GM19025 (cell line): ENCODE results near the gene TRAF5.
"Not testable (repeated sequence)": the region's sequence is repeated elsewhere in the genome, so short reads cannot be mapped to it uniquely, and the experiment has no call there.

Experiments used
- ATAC-seq: cut with Tn5 transposase; IDR thresholded peaks from one replicate; pipeline ENCODE4 v1.9.1; 2021; ENCODE audit warnings: mild to moderate bottlenecking, low read depth, moderate library complexity; ENCODE audit not compliant: unreplicated experiment

Gene TRAF5

GRCh38 chr1:211376807-211377470 is 50.3 kb downstream of the TRAF5 start:
- no peak for ATAC-seq

- ATAC-seq, result no peak
Measured at GRCh38 chr1:211377539-211378450, 51.2 kb downstream of the TRAF5 start.

- ATAC-seq, result no peak
Measured at GRCh38 chr1:211378844-211379243, 52.2 kb downstream of the TRAF5 start.

GRCh38 chr1:211379446-211379845 is 52.8 kb downstream of the TRAF5 start:
- ATAC-seq, result no peak

- ATAC-seq, result no peak
Measured at GRCh38 chr1:211381481-211382181, 55.0 kb downstream of the TRAF5 start.

GRCh38 chr1:211382182-211382713 is 55.6 kb downstream of the TRAF5 start:
- no peak for ATAC-seq

- peak; percentile 96 for ATAC-seq
Measured at GRCh38 chr1:211382714-211383480, 56.3 kb downstream of the TRAF5 start.

- ATAC-seq, result no peak
Measured at GRCh38 chr1:211384524-211384923, 57.9 kb downstream of the TRAF5 start.

- no peak for ATAC-seq
Measured at GRCh38 chr1:211386921-211387320, 60.3 kb downstream of the TRAF5 start.

- ATAC-seq, result not testable (repeated sequence)
Measured at GRCh38 chr1:211390829-211391228, 64.2 kb downstream of the TRAF5 start.

- no peak for ATAC-seq
Measured at GRCh38 chr1:211393203-211393602, 66.6 kb downstream of the TRAF5 start.

- not testable (repeated sequence) for ATAC-seq
Measured at GRCh38 chr1:211398266-211398930, 71.8 kb downstream of the TRAF5 start.

- not testable (repeated sequence) for ATAC-seq
Measured at GRCh38 chr1:211399851-211400393, 73.3 kb downstream of the TRAF5 start.

GRCh38 chr1:211401751-211402150 is 75.1 kb downstream of the TRAF5 start:
- ATAC-seq, result not testable (repeated sequence)

GRCh38 chr1:211406086-211406485 is 79.5 kb downstream of the TRAF5 start:
- not testable (repeated sequence) for ATAC-seq

GRCh38 chr1:211407749-211408148 is 81.1 kb downstream of the TRAF5 start:
- not testable (repeated sequence) for ATAC-seq

GRCh38 chr1:211411639-211412038 is 85.0 kb downstream of the TRAF5 start:
- ATAC-seq, result no peak

GRCh38 chr1:211415700-211416099 is 89.1 kb downstream of the TRAF5 start:
- ATAC-seq, result no peak

GRCh38 chr1:211416246-211416627 is 89.6 kb downstream of the TRAF5 start:
- ATAC-seq, result peak; percentile 51
